GM20000 (cell line): Measurements from ENCODE around the gene NUDT2.

Experiments used
- DNase-seq: peaks from one replicate; pipeline ENCODE4 v3.0.0; 2012; ENCODE audit warnings: low spot score
- CTCF ChIP-seq: IDR thresholded peaks from 2 replicates; pipeline ENCODE4 v1.5.1; 2012; ENCODE audit warnings: mild to moderate bottlenecking, control low read depth; ENCODE audit errors: extremely low read depth, missing control alignments

The NUDT2 gene

DNA sequence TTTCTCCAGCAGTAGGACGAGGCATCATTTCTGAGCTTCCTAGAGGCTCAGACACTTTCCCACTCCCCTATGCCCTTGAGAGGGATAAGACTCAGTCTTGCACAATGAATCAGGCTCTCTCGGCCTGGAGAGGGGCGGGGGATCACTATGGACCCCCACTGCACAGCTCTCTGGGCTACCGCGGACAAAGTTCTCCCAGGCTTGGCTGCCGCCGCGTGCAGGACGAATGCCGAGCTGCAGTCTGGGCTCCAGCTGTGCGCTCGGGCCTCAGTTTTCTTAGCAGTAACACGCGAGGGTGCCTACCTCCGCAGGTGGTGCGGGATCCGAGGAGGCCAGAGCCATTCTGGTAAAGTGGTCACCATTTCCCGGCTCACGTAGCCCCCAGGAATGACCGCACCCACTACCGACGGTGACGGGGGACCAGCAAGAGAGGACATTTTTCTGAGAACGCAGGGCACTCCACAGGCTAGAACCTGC is 50.7 kb downstream of the NUDT2 start:
- TF ChIP-seq CTCF, result no peak
- DNase-seq, result no peak

DNA sequence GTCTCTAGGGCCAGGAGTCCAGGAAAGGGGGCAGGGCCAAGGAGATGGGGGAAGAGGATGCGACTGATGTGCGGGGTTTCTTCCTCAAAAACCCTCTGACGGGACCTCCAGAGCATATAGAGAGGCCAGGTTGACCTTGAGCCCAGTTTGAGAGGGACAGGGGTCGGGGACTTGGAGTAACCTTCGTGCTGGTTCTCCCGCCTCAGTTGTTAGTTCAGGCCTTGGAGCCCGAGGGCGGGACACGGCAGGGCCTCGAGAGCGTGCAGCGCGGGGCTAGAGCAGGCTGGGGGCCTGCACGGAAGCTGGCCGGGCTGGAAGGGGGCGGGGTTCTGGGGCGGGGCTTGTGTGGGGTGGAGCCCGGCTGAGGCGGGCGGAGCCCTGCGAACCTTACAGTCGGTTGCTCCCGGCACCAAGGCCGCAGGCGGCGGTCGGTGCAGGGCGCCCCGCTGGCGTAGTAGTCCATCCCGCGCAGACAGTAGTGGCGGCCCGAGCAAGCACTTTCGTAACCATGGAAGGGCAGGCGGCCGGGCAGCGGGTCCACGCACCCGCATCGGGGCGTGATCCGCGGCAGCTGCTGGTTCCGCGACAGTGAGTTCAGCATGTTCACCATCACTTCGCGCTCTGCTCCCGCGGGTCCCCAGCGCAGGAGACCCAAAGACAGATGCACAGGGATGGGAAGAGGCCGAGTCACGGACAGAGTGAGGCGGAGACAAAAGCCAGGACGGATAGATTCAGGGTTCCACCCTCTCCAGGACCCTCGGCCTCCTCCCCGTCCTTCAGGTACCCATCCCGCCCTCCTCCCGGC is 51.3 kb downstream of the NUDT2 start:
- DNase-seq, result peak; percentile 93
- TF ChIP-seq CTCF, result no peak

GRCh38 chr9:34381323-34381722 is 52.0 kb downstream of the NUDT2 start:
- TF ChIP-seq CTCF, result no peak

GRCh38 chr9:34382054-34382453 is 52.7 kb downstream of the NUDT2 start:
- TF ChIP-seq CTCF, result no peak

More at GRCh38 chr9:34381323-34381722, 52.0 kb downstream of the NUDT2 start:
- DNase-seq, result no peak

DNA sequence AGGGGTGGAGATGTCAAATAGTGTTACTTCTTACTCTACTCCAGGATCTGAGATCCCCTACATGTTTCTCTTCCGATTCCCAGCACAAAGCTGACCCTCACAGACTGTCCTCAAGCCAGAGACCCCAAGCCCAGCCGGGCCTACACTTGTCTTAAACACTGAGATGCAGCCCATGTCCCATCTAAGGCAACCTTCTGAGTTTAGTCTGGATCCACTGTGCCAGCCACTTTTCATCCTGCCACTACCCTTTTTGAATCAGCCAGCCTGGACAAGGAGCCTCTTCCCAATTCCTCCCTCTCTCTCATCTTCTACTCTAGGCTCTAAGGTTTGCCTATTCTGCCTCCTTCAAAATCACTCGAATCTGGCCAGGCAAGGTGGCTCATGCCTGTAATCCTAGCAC is 53.5 kb downstream of the NUDT2 start:
- no peak for TF ChIP-seq CTCF
- no peak for DNase-seq

More at GRCh38 chr9:34382054-34382453, 52.7 kb downstream of the NUDT2 start:
- no peak for DNase-seq

DNA sequence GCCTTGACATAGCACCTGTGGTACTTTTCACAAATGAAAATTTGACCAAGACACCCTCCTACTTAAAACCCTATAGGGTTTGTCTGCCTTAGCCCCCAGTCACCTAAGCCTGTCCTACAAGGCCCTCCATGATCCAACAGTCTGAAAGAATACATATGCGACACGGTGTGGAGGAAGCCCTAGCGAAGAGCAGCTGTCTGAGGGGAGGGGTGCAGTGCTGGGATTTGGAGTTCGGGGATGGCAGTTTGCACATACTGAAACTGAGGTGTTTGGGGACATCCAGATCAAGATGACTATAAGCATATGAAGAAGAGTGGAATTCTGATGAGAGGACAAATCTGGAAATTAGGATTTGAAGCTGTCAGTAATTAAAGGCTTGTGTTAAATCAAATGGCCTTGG is 54.5 kb downstream of the NUDT2 start:
- TF ChIP-seq CTCF, result no peak
- no peak for DNase-seq

DNA sequence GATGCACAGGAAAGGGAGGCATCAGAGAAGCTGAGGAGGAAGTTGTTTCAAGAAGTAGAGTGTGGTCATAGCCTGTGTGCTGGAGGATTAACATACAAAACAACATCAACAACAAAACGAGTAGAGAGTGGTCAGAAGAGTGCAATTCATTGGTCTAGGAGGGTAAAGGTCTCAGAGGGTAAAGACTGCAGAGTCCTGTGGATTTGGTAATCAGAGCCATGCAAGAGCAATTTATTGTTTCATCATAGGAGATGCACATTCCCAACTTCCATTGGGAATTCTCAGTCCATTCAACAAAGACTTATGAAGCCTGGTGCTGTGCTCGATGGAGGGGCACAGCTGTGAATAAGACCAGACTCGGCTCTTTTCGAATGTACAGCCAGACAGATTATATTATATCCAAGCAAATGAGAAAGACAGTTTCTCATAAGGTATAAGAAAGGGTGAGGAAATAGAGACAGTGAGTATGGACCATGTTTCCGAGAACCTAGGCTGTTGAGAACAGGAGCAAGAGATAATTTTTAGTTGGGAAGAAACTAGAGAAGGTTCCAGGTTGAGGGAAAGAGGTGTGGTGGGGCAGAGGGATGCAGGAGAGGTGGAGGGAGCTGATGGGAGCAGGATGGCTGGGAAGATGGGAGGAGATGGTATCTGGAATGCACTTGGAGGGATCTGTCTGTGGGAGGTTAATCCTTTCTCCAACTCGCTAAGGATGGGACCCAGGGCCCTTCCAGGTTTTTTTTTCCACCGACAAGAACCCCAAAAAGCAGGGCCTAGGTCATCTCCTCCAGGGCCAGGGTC is 55.2 kb downstream of the NUDT2 start:
- TF ChIP-seq CTCF, result no peak
- no peak for DNase-seq
